Hepatocyte (in vitro differentiated cells): Measurements from ENCODE around the gene RAP1A. TPM values are rescaled to one million over a fixed set of nuclear protein-coding genes. Genes with fewer than 3 reads are reported as not detected.

Experiments used
- DNase-seq: peaks from one replicate; pipeline ENCODE4 v3.0.0-alpha.2; 2016; ENCODE audit warnings: low spot score
- H2AFZ ChIP-seq: fragments of 200-600 bp; sonication (generic); 2 replicates; pipeline ENCODE4 v1.6.0; 2016; ENCODE audit warnings: antibody characterized with exemption, mild to moderate bottlenecking
- H3K27ac ChIP-seq: fragments of 200-600 bp; sonication (generic); 2 replicates; pipeline ENCODE4 v1.5.1; 2016; ENCODE audit warnings: mild to moderate bottlenecking
- H3K27me3 ChIP-seq: fragments of 200-600 bp; sonication (generic); 2 replicates; pipeline ENCODE4 v1.6.1; 2016
- H3K36me3 ChIP-seq: fragments of 200-600 bp; sonication (generic); replicated peaks from 2 replicates; pipeline ENCODE4 v1.5.1; 2016; ENCODE audit warnings: low read depth; ENCODE audit not compliant: insufficient read depth
- H3K4me1 ChIP-seq: fragments of 200-600 bp; sonication (generic); 2 replicates; pipeline ENCODE4 v1.5.1; 2016; ENCODE audit warnings: mild to moderate bottlenecking, moderate library complexity; ENCODE audit not compliant: insufficient read depth
- H3K4me2 ChIP-seq: fragments of 200-600 bp; sonication (generic); 2 replicates; pipeline ENCODE4 v1.6.0; 2016
- H3K4me3 ChIP-seq: fragments of 200-600 bp; sonication (generic); 2 replicates; pipeline ENCODE4 v1.5.1; 2016; ENCODE audit warnings: mild to moderate bottlenecking
- H3K79me2 ChIP-seq: fragments of 200-600 bp; sonication (generic); 2 replicates; pipeline ENCODE4 v1.6.0; 2017; ENCODE audit warnings: mild to moderate bottlenecking
- H3K9me2 ChIP-seq: fragments of 200-600 bp; sonication (generic); replicated peaks from 2 replicates; pipeline ENCODE4 v1.6.0; 2017; ENCODE audit warnings: mild to moderate bottlenecking; ENCODE audit not compliant: insufficient read depth
- H3K9me3 ChIP-seq: fragments of 200-600 bp; sonication (generic); 2 replicates; pipeline ENCODE4 v1.5.1; 2016; ENCODE audit warnings: low read depth, mild to moderate bottlenecking
- H4K20me1 ChIP-seq: fragments of 200-600 bp; sonication (generic); 2 replicates; pipeline ENCODE4 v1.6.0; 2016; ENCODE audit warnings: mild to moderate bottlenecking; ENCODE audit not compliant: insufficient read depth, poor library complexity, severe bottlenecking
- CTCF ChIP-seq: fragments of 200-600 bp; sonication (generic); IDR thresholded peaks from 2 replicates; pipeline ENCODE4 v1.5.1; 2016; ENCODE audit warnings: antibody characterized with exemption, mild to moderate bottlenecking; ENCODE audit not compliant: poor library complexity
- EZH2 ChIP-seq: fragments of 200-600 bp; sonication (generic); IDR thresholded peaks from 2 replicates; pipeline ENCODE4 v1.6.1; 2016; ENCODE audit warnings: antibody characterized with exemption, mild to moderate bottlenecking, borderline replicate concordance
- EZH2phosphoT487 ChIP-seq: fragments of 200-600 bp; sonication (generic); IDR thresholded peaks from one replicate; pipeline ENCODE4 v1.6.1; 2018; ENCODE audit warnings: antibody characterized with exemption, mild to moderate bottlenecking, low read depth, moderate library complexity; ENCODE audit not compliant: unreplicated experiment, severe bottlenecking
- WGBS: methylation state at CpG from one replicate; pipeline ENCODE4 v1.1.6; 2016; ENCODE audit warnings: low lambda C conversion rate; ENCODE audit errors: missing lambda C conversion rate; 5-methylcytosine and 5-hydroxymethylcytosine counted together
- polyA plus RNA-seq: library from polyadenylated mRNA; unstranded; fragments of >200 nt; fragmentation: Nextera tagmentation; extraction: Ambion mirVana; gene quantifications from 2 replicates; pipeline ENCODE4 v1.2.1, GENCODE V29; 2016
- total RNA-seq: library from RNA; depleted of rRNA; stranded (reverse); fragments of >200 nt; gene quantifications from 2 replicates; pipeline ENCODE4 v1.2.3, GENCODE V29; 2014

Gene RAP1A
- total and polyA plus RNA-seq, 2 experiments from 2014 or later = 48.8 to 49.6 TPM

DNA sequence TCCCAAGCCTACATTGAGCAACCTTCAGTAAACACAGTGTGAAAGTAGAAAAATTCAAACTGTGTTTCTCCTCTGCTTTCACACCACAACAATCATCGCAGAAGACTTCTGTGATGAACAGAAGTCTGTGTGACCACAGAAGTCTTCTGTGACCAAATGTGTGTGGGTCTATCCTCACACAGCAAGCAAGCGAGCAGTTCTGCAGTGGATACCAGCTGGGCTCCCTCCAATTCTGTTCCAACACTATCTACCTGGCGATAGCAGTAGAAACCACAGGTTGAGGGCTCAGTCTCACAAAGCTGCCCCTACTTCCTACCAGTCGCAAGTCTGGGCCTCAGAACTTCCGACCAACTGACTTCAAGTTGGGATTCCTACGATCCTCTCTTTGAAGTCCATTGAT lies 21.0 kb upstream of the RAP1A start:
- H3K4me2 ChIP-seq = no peak overlapping the region
- H3K27ac ChIP-seq = no peak overlapping the region
- no peak for TF ChIP-seq EZH2phosphoT487
- no peak for TF ChIP-seq EZH2
- TF ChIP-seq CTCF = no peak
- no peak overlapping the region for H3K4me3 ChIP-seq
- peaks cover 7% of the 10 kb centered on the region for H3K4me1 ChIP-seq
- no peaks in the 10 kb centered on the region for H3K36me3 ChIP-seq
- WGBS = 94% methylated on average over 6 of the region's 6 CpGs
- DNase-seq = no peak
- H3K9me3 ChIP-seq = no peaks in the 10 kb centered on the region
- H3K27me3 ChIP-seq = no peaks in the 10 kb centered on the region
- H2AFZ ChIP-seq = no peak overlapping the region
- H4K20me1 ChIP-seq = no peaks in the 10 kb centered on the region
- H3K9me2 ChIP-seq = no peaks in the 10 kb centered on the region
- H3K79me2 ChIP-seq = no peaks in the 10 kb centered on the region

DNA sequence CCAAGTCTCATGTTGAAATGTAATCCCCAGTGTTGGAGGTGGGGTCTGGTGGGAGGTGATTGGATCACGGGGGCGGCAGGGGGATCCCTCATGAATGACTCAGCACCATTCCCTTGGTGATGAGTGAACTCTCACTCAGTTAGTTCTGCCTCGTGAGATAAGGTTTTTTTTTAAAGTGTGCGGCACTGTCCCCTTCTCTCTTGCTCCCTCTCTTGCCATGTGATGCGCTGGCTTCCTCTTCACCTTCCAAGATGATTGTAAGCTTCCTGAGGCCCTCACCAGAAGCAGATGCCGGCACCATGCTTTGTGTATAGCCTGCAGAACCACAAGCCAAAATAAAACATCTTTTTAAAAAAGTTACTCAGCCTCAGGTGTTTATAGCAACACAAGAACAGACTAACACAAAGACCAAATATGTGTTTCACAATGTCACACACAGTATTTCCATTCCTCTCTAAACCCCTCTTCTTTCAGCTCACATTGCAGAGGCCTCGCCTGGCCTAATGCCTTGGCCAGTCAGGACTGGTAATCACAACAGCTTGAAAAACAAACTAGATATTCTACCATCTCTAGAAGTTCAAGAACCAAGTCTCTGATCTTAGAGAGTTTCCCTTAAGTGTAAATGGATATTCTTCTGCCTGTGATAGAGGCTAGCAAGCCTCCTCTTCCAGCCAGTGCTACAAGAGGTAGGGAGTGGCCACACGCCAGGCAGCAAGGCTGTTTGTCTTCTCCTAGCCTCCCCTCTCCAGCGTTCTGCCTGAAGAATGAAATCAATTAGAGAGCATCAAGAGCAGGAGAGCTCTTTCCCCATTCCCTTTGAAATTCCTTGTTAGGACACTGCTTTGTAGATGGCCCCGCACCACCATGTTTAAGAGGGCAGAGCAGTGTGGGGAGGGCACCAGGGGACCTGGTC lies 19.6 kb upstream of the RAP1A start:
- WGBS = 72% methylated on average over 10 of the region's 10 CpGs
- Histone ChIP-seq H3K27me3 (no peaks in the 10 kb centered on the region), H3K79me2 (no peaks in the 10 kb centered on the region), H3K9me2 (no peaks in the 10 kb centered on the region), H3K4me2 (no peak overlapping the region), H3K4me1 (peaks cover 3% of the 10 kb centered on the region), H3K9me3 (no peaks in the 10 kb centered on the region), H4K20me1 (no peaks in the 10 kb centered on the region), H2AFZ (no peak overlapping the region), H3K36me3 (no peaks in the 10 kb centered on the region), H3K4me3 (no peak overlapping the region), H3K27ac (no peak overlapping the region)
- DNase-seq = no peak
- TF ChIP-seq CTCF (no peak), EZH2 (no peak), EZH2phosphoT487 (no peak)

DNA sequence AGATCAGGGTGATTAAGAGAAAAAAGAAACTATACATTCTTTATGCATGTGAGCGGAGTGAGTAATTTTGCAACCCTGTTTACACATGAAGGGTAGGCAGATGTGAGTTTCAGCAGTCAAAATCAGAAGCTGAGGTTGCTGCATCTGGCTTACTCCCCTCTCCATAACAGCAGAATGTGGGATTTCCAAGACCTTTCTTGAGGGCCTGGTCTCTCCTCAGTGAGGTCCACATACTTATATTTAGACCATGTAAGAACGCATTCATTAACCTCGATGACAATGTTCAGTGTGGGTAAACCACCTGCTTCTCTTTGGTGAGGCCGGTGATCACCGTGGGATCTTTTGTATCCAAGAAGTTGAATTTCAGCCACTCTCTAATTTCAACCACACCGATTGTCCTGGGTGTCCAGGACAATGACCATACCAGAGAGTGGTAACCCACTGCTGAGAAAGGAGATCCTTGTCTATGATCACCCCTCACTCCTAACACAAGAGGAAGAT lies 18.7 kb upstream of the RAP1A start:
- H4K20me1 ChIP-seq = no peaks in the 10 kb centered on the region
- 88% methylated on average over 6 of the region's 6 CpGs for WGBS
- H3K27me3 ChIP-seq = no peaks in the 10 kb centered on the region
- no peak for DNase-seq
- H3K27ac ChIP-seq = no peak overlapping the region
- no peak overlapping the region for H2AFZ ChIP-seq
- peaks cover 3% of the 10 kb centered on the region for H3K4me1 ChIP-seq
- no peaks in the 10 kb centered on the region for H3K36me3 ChIP-seq
- no peak overlapping the region for H3K4me2 ChIP-seq
- no peaks in the 10 kb centered on the region for H3K9me3 ChIP-seq
- H3K9me2 ChIP-seq = no peaks in the 10 kb centered on the region
- H3K4me3 ChIP-seq = no peak overlapping the region
- H3K79me2 ChIP-seq = no peaks in the 10 kb centered on the region
- TF ChIP-seq EZH2 (no peak), CTCF (no peak), EZH2phosphoT487 (no peak)
